Measurements from ENCODE around the gene AGL.
"Not testable (repeated sequence)": the region's sequence is repeated elsewhere in the genome, so short reads cannot be mapped to it uniquely, and the experiment has no call there.

Gene AGL

DNA sequence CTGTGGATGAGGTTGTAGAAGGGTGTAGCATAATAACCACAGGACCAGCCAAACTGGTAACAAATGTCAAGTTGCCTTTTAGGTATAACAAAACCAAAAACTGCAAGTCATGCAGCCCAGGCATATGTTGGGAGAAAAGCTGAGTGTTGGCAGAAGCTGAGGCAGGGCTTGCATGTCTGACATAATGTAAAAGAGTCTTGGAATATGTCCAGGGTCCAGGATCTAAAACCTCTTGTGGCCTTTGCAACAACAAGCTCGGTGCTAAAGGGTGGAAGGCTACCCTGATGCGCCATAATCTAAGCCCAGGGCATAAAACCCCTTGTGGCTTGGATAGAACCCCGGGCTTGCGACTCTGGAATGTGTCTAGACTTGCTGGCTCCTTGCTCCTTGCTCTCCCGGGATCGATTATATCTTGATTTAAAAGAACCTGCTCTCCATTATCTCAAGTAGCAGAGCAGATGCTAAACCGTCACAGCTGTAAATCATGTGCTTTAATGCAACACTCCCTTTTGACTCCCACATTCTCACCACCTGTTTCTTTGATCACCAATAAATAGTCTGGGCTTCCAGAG, 93.1 kb downstream of the AGL start:
- DNase-seq (ENCODE audit: low read depth): no peak

DNA sequence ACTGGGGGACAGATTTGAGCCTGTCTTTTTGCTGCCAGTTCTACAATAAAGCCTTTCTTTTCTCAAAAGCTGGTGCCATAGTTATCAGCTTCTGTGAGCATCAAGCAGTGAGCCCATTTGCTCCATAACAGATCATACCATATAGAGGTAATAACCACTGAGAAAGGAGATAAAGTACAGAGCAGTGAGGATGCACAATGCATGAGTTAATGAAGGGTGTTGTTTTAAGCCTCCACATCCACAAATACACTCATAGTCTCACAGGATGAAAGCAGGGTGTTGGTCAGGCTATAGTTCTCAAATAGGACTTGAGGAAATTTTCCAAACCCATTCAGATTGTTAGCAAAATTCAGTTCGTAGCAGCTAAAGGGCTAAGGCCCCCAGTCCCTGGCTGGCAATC, 94.0 kb downstream of the AGL start:
- no peak for DNase-seq (ENCODE audit: low read depth)

DNA sequence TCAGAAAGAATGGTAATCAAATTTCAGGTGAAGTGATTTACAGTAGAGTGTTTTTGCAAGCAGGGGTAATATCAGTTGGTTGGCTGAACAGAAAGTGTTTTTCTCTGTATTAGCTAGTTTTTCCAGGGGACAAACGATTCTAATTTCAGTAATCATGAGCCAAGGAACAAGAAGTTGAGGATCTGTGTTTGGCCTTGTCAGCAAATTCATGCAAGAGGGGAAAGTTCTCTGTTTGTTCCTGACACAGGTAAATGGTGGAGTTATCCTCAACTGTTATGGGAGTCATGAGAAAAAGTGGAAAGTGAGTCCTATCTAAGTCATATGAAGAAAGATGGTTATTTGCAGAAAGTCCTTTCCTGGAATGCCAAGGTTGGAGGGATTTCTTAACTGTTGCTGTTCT, 95.0 kb downstream of the AGL start:
- no peak for DNase-seq (ENCODE audit: low read depth)

DNA sequence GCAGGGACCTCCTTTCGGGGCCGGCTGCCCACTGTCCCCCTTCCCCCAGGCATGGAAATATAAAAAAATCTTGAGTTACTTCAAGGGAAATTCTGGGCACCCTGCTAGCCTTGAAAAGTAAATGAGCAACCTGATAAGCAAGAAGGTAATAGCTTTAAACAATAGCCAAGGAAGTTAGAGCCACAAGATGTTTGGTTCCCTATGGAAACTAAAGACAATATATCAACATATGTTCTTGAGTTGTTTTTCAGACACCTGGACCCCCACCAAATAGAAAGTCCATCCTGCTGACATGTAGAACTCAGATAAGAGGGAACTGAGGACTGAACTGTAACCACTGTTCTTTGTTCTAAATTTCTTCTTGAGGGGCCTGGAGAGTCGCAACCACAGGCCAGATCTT, 100.3 kb downstream of the AGL start:
- no peak for DNase-seq (ENCODE audit: low read depth)

DNA sequence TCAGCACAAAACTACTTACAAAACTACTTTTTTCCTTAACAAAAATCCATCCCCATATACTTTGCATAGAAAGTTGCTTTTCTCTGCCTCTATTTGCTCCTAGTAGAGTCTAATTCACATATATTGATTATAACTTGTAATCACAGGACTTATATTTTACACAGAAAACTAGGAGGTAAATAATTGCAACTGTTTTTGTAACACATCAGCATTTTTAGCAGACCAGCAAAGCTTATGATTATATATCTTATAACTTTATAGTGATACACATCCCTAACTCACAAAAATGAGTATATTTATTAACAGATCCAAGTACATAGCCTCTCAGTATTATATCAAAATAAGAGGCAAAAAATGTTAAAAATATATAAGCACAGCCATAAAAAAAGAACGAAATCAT, 102.4 kb downstream of the AGL start:
- DNase-seq (ENCODE audit: low read depth): no peak

DNA sequence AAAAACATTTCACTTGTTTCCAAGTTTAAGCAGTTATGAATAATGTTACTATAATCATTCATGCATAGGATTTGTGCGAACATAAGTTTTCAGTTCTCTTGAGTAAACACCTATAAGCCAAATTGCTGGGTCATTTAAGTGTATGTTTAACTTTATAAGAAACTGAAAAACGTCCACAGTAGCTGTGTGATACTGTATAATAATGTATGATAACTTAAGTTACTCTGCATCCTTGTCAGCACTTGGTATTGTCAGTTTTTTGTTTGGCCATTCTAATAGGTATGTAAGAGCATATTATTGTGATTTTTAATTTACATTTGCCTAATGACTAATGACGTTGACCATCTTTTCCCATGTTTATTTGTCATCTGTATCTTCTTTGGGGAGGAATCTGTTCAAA, 105.2 kb downstream of the AGL start:
- DNase-seq (ENCODE audit: low read depth): no peak

DNA sequence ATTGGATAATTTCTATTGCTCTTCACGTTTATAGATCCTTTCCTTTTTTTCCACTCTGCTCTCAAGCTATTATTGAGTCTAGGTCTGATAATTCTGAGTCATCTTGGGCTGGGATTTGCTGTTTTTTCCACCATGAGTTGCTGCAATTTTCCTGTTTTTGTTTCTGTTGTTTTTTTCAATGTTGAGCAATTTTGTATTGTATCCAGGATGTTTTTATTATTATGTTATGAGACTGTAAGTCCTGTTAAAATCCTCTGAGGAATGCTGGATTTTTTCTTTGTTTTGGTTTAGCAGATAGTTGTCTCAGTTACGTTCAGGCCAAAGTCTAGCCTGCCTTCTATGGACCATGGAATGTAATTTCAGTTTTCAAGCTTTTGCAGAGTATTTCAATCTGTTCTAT, 106.6 kb downstream of the AGL start:
- no peak for DNase-seq (ENCODE audit: low read depth)

DNA sequence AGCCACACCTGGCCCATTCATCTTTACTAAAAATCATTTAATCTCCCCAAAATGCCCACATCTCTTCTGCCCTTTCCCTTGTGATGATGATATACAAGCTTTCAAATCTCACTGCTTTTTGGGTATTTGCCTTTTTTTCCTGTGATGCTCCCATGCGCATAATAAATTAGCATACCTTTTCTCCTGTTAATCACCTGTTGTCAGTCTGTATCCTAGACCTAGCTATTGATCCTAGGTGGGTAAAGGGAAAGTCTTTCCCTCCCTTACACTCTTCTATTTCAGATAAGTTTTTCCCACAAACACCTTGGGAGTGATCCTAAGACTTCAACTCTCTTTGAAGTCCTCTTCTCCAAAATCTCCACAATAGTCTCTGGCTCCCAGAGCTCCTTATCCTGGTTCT, 107.7 kb downstream of the AGL start:
- no peak for DNase-seq (ENCODE audit: low read depth)

DNA sequence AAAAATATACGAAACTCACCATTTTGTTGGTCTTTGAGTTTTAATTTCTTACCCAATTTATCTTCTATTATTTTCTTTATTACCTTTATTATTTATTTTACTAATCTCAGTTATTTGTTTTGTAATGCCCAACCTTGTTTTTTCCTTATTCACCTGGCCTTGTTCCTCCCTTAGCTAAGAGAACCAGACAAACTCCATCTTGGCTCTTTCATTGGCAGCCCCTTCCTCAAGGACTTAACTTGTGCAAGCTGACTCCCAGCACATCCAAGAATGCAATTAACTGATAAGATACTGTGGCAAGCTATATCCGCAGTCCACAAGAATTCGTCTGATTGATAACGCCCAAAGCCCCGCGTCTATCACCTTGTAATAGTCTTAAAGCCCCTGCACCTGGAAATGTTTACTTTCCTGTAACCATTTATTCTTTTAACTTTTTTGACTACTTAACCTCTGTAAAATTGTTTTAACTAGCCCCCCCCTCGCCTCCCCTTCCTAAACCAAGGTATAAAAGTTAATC, 109.1 kb downstream of the AGL start:
- not testable (repeated sequence) for DNase-seq (ENCODE audit: low read depth)

DNA sequence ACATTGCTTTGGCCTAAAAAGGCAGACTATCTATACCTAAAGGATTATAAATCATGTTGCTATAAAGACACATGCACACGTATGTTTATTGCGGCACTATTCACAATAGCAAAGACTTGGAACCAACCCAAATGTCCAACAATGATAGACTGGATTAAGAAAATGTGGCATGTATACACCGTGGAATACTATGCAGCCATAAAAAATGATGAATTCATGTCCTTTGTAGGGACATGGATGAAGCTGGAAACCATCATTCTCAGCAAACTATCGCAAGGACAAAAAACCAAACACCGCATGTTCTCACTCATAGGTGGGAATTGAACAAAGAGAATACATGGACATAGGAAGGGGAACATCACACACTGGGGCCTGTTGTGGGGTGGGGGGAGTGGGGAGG, 110.1 kb downstream of the AGL start:
- not testable (repeated sequence) for DNase-seq (ENCODE audit: low read depth)

DNA sequence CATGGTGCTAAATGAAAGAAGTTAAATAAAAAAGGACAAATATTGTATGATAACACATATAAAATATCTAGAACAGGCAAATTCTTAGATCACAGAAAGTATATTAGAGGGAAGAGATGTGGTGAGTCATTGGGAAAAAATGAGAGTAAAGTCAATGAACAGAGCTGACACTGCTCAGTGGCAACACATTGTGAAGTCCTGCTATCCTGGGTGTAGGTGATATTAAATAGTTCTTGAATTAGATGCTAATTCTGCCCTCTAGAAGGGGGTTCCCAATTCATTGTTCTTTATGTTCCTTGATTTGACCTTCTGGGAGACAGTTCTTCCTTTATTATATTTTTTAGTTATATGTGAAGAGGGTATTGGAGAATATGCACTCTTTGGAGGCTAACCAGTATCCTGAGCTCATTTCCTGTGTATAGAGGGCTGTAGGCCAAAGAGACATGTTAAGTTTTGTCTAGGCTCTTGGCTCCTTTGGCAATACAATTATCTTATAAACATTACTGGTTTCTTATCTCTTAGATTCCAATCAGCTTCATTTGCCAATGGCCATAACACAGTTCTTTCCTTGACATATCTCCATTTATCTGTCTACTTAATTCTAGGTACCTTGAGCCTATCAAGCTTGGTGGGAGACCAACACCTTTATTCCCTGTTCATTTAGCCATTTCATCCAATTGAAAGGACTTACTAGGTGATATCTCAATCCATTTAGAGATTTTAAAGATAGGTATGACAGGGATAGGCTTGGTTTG, 113.1 kb downstream of the AGL start:
- no peak for DNase-seq (ENCODE audit: low read depth)

DNA sequence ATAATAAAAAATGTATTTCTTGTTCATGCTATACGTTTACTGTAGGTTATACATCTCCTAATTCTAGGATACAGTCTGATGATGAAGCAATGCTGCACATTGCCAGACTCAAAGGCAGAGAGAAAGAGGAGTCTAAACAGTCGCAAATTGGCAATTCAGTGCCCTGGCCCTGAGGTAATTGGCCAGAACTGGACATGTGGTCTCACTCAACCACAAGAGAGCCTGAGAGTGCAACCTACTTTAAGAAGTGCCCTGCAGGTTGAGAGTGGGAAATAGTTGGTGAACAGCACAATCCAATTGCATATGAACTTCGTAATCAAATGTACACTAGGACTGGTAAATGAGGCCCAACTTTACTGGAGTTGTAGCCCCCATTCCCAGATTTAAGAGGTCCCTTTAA, 114.6 kb downstream of the AGL start:
- DNase-seq (ENCODE audit: low read depth): no peak

DNA sequence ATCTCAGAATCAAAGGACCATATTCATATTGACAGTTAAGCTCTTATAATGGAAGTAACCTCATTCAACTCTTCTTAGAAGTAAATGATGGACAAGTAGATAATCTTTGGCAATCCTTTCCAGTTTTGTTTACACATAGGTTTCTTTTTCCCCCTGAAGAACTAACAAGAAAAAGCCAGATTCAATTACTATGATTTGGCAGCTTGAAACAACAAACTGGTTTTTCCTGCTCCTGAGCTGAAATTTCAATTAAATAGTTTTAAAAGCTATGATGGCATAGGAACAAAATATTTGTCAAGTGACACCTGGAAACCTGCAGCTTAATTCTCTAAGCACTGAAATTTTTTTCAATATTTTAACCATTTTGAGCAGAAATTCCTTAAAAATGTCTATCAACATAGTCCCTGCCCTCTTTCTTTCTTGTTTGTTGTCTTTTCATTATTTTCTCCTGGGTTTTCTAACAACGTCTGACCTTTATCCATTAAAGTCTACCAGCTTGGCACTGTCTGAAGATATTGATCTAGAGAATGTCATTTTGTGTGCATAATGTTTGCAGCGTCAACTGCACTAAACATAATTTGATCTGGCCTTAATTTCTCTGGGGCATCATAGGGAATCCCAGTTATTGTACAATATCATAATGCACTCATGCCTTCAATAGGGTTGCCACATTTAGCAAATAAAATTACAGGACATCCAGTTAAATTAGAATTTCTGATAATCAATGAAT, 115.7 kb downstream of the AGL start:
- DNase-seq (ENCODE audit: low read depth): no peak

DNA sequence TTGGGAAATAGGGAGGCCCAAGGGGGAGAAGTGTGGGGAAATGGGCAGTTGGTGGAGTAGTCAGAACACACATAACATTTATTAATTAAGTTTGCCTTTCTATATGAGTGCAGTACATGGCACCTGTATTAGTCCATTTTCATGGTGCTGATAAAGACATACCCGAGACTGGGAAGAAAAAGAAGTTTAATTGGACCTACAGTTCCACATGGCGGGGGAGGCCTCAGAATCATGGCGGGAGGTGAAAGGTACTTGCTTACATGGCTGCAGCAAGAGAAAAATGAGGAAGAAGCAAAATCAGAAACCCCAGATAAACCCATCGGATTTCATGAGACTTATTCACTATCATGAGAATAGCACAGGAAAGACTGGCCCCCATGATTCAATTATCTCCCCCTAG, 118.1 kb downstream of the AGL start:
- DNase-seq (ENCODE audit: low read depth): no peak

DNA sequence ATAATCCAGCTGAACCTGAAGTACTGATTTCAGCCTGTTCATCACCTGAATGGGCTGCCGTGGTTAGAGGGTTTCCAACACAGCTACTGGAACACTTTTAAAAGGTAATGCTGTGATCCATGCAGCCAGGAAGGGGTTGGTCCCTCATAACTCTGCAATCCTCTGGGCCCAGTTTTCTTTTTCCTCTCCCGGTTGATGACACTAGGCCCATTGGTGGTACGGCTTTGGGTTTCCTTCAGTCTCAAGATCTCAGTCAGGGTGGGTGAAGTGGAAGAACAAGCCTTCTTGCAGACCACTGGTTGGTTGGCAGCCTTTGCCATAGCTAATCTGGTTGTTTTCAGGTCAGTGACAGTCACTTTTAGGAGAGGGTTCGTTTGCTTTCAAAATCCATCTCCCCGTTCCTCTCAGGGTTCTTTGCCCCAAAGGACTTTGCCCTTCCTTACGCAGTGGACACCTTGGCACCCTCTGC, 119.1 kb downstream of the AGL start:
- peak; percentile 0 for DNase-seq (ENCODE audit: low read depth)

DNA sequence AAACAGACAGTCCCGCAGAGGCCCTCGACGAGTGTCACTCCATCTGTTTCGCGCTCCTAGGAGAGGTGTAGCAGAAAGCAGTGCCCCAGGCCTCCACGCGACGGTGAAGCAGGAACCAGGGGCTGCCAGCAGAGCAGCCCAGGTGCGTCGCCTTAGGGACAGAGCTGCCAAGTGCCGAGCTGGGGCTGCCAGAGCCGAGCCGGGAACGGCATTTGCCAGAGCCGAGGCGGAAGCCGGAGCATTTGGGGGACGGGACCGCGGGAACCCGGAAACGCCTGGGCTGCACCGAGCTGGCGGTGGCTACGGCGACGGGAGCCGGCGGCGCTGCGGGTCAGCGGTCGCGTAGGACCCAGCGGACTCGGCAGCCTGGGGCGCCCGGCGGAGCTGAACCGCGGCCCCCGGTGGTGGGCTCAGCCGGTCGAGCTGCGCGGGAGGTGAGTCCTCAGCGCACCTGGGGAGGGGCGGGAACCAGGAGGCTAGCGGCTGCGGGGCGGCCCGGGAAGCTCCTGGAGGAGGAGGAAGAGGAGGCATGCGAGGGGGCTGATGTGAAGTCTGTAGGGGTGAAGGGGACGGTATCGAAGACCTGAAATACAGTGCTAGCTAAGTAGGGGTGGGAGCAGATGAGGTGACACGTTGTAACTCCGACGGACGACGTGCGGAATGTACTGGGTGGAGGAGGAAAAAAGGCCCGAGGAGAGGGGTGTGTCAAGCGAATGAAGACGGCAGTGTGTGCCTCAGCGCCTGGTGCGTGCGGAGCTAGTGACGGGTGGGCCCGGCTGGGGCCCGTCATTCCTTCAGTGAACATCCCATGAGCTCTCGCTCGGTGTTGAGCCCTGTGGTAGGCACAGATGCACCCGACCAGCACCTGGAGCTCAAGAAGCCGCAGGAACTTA, 119.8 kb downstream of the AGL start, which contains the start of gene SLC35A3:
Gene SLC35A3 (plus strand): TSS at position 268 of the 893 bp plus-strand sequence. CDS start 23,559 bp downstream, outside the sequence.
- peak; percentile 54 for DNase-seq (ENCODE audit: low read depth)

DNA sequence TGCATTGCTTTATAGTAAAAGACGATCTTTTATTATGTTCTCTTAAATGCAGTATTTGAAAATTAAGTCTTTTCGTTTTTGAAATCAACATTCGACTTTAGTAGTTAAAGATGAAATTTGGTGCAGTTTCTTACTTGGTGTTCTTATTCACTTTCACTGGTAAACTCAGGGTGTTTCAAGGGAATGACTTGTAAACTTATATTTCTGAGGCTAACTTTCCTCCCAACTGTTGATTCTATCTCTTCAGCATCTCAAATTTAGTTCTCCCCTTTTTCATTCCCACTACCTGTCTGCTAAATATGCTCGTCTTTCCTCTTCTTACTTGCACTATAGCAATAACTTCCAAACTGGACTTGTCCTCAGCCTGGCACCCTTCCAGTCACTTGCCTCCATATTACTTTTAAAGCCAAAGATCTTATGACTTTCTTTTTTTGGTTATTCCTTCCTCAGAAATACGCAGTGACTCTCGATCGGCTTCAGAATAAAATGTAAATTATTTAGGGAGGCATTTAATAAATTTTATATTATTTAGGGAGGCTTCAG, 120.6 kb downstream of the AGL start:
- DNase-seq (ENCODE audit: low read depth): no peak

DNA sequence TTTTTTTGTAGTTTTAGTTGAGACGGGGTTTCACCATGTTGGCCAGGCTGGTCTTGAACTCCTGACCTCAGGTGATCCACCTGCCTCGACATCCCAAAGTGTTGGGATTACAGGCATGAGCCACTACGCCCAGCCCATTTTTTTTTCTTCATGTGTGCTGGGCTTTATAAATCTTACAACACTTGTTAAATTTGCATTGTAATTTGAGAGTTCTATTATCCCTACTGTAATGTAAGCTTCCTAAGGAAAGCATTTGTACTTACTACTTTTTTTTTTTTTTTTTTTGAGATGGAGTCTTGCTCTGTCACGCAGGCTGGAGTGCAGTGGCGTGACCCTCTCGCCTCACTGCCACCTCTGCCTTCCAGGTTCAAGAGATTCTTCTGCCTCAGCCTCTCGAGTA, 121.9 kb downstream of the AGL start:
- not testable (repeated sequence) for DNase-seq (ENCODE audit: low read depth)

Data from stimulated activated CD8-positive, alpha-beta memory T cell treated with anti-CD3 and anti-CD28 coated beads, Interleukin-15, amount 100 ng/mL, for 1 hour (primary cell).